Stimulated activated CD4-positive, alpha-beta T cell treated with anti-CD3 and anti-CD28 coated beads, Interleukin-15, amount 100 ng/mL, for 1 hour (primary cell): ENCODE data around the gene ELMOD1.

ENCODE experiments used
- DNase-seq, 2 donors: peaks; one replicate each; pipeline ENCODE4 v3.0.0-alpha.2; 2020; ENCODE audit warnings: low read depth in 1 of 2, low spot score in 1 of 2

The ELMOD1 gene

DNA sequence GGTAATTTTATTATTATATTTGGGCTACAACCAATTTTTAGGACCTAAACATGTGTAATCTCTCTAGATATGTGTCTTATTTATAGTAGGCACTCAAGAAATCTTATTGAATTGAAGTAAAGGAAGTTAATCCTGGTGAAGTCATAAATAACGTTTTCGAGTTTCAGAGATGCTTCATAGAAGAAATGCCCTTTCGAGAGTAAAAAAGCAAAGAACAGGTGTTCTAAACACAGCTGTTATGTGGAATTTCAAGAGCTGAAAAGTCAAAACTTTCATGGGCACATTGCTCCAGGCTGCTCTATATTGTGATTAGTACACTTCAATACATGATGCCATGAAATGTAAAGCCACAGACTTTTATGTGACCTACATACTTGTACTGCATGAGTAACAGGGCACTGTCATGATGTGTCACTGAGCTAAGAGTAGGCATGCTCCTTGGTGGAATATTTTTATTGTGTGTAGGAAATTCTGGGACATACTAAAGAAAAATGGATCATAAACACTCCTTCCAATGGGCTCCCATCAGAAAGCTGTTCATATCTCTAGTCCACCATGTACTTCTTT is 7.2 kb upstream of the ELMOD1 start:
- DNase-seq = no peak

DNA sequence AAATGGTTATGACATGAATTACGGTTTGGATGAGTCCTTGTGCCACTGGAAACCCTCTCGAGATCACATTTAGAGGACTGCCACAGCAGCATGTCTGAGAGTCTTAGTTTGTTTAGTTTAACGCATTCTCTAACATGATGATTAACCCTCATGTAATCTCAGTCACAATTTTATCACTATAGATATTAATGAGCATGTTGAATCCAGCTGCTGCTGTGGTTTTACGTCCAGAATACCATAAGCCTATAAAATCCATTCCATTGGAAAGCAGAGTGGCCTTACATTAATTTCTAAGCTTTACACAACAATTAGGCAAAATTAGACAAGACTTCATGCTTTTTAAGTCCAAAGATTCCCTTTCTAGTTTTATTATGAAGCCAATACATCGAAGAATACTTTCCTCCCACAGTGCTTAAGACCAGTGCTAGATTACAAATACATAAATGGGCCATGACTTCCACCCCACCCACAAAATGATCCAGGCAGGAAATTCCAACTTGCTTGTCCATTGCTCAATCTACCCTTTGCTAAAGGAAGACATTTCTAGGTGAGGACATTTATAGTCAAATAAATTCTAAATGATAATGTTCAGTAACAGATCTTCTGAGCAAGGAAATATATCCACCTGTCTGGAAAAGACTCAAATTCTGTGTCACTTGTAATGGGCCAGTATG is 3.5 kb upstream of the ELMOD1 start:
- DNase-seq = no peak

DNA sequence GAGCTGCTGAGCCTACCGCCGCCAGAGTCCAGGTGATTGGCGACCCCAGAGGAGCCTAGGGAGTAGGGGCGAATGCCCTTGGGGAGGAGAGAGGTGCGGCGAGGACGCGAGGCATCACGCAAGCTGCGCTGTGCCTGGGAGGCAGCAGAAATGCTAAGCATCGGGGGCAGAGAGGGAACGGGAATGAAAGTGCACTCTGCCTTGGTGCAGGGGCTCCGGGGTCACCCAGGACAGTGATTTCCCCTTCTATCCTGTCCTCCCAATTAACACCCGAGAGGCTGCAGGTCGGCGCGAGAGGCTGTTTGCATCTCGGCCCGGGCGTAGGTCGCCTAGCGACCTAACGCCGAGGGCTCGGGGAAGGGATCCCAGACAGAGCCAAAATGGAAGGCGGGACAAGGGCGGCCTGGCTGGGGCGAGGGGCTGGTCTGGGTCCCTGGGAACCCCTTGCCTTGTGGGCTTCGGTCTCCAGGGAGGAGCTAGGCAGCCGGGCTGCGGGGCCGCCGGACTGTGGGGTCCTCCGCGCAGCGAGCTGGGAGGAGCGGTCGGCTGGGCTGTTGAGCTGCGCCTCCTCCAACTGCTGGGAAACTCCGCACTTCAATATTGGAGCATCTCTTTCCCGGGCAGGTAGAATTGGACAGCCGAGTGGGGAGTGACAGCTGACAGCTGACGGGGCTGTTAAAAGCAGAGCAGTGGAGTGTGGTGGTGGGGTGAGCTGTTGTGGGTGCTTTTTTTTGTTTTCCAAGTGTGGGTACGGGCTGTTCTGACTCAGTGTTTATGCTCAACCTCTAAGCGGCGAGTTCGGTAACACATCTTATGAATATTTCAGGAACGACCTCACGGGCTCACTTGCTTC is 657 bp downstream of the ELMOD1 start:
- DNase-seq = peak in 1 of 2 donors; percentile 4

DNA sequence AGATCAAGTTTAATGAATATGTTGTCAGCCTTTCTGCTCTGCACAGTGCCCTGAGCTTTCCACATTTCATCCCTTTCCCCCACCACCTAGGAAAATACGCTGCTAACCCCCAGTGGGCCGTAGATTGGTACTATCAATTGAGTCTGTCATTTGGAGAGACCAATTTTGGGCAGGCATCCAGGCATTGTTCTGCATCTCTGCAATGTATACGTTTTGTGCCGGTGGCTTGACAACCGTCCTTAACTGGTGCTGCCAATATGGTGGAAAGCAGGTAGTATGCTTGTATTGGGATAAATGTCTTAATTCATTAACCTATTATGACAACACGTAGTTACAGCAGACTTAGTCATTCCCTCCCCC is 1.3 kb downstream of the ELMOD1 start:
- DNase-seq = no peak

DNA sequence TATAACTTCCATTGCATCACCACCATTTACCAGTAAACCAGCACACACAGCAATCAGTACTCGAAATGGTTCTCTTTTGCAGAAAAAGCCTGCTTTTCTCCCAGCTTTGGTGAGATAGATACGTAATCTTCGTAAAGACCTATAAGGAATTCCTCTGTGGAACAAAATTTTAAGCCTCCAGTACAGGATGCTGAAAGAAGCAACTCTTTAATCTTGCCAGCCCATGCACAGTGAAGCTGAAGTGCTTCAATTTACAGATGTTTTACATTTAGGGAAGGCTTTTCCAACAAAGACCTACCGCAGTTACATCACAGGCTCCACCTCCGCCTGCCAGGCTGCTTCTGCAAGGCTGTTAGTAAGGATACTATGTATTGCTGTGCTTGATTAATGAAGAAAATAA is 1.9 kb downstream of the ELMOD1 start:
- DNase-seq = no peak

DNA sequence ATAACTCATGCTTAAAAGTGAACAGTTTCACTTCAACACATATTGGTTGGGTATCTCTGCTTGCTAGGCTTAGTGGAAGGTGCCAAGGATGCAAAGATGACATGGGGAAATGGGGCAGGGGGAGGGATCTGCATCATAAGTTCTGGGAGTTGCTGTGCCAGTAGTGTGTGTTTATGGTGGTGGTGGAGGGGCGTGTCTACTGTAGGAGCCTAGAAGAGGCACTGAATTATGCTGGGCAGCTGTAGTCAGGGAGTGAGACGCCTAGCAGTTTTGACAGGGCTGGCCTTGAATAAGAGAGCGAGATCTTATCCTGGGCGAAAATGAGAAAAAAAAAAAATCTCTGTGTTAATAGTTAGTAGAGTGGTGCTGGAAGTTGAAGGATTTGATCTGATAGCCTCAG is 3.0 kb downstream of the ELMOD1 start:
- DNase-seq = no peak

DNA sequence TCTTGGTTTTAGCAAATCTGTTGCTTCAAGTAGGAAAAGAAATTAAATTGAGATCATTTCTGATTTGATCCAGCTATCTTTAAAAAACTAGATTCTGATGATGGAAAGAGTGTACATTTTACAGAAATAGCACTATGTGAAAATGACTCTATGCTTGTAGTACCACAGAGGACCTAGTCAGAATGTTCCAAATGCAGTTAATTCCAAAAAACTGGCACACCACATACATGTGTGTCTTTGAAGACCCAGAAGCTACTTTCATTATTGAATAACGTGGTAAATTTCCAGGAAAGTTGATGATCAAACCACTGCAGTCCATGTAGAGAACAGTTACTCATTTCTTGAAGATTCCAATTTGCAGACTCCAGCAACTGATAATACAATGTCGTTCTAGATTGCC is 3.8 kb downstream of the ELMOD1 start:
- DNase-seq = no peak

DNA sequence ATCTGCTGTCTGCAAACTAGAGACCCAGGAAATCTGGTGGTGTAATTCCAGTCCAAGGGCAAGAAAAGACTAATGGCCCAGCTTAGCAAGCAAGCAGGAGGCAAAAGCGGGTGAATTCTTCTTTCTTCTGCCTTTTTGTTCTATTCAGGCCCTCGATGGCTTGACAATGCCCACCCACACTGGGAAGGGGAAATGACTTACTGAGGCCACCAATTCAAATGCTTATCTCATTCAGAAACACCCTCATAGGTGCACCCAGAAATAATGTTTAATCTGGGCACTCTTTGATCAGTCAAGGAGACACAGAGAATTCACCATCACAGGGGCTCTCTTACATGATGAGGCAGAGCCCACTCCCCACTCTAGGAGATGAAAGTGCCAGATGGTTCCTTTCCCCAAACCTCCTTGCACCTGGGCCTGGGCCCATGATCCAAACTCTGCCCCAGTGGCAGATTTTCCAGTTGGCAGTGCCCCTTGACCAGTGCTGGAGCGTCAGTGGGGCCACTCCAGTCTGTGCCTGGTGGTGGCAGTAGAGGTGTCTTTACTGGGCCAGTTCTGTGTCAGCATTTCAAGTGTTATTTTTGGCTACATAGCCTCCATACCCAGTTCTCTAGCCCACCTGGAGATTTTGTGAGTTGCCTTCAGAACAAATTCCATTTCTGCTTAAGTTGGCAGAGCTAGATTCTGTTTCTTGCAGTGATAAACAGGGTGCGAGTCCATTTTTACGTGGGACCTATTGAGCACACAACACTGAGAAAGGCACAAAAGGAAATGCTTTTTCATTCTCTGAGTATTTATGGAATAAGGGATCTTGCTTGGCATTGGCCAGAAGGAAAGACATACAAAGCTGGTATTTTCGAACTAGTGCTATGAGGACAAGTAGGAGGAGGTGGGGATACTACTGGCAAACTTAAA is 7.5 kb downstream of the ELMOD1 start:
- no peak for DNase-seq

DNA sequence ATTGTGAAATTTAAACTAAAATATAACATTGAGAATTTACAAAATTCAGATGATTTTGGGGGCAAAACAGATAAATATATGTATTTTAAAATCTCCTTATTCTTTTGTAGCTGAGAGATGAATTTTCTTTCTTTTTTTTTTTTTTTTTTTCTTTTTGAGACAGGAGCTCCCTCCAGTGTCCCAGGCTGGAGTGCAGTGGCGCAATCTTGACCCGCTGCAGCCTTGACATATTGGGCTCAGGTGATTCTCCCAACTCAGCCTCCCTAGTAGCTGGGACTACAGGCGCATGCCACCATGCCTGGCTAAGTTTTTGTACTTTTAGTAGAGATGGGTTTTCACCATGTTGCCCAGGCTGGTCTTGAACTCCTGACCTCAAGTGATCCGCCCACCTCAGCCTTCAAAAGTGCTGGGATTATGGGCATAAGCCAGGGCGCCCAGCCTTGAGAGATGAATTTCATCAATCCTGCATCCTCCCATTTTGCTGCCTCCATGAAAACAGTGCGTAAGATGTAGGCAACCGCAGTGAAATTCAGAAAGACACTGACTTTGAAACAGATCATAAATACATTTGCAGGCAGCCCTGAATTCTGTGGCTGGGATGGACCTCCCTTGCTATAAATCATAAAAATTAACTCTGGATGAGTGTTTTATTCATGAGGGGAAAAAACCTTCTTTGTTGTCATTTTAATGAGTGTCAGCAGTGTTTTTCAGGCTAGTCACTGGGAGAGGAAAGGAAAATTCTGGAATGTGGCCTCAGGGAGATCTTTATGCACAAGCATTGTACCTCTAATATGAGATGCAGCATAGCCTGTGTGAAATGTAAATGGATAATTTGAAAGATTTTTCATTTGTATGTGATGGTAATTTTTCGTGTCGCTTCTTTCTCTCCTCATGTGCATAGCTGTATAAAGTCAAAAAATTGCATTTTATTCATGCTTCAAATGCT is 14.4 kb downstream of the ELMOD1 start:
- no peak for DNase-seq

DNA sequence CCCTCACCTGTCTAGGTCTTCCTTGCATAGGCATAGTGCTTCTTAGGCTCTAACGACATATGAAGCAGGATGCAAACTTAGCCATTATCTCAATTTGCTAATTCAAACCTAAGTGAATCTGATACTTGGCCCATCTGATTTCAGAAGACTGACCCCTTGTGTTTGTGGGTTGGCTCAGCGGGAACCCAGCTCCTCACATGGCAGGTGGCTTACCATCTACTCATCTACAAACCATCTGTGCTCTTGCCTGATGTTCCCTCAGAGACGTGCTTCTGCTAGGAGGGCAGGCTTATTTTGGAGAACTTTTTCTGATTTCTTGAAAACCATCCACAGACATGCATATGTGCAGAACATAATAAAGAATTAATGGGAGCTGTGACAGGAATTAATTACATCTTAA is 15.2 kb downstream of the ELMOD1 start:
- no peak for DNase-seq

DNA sequence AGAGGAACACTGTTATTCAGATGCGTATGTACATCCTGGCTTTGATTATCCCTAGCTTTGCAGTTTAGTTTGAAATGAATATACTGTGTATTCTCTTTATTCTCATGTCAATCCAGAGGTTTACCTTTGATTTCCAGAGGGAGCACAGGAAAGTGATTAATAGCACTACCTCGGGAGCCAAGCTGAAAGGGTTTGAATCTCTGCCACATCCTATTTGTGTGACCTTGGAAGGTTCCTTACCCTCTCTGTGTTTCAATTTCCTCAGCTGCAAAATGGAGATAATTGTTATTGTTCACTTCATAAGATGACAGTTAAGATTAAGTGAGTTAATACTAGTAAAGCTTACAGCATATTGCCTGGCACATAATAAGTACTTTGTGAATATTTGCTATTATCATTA is 17.9 kb downstream of the ELMOD1 start:
- DNase-seq = no peak

DNA sequence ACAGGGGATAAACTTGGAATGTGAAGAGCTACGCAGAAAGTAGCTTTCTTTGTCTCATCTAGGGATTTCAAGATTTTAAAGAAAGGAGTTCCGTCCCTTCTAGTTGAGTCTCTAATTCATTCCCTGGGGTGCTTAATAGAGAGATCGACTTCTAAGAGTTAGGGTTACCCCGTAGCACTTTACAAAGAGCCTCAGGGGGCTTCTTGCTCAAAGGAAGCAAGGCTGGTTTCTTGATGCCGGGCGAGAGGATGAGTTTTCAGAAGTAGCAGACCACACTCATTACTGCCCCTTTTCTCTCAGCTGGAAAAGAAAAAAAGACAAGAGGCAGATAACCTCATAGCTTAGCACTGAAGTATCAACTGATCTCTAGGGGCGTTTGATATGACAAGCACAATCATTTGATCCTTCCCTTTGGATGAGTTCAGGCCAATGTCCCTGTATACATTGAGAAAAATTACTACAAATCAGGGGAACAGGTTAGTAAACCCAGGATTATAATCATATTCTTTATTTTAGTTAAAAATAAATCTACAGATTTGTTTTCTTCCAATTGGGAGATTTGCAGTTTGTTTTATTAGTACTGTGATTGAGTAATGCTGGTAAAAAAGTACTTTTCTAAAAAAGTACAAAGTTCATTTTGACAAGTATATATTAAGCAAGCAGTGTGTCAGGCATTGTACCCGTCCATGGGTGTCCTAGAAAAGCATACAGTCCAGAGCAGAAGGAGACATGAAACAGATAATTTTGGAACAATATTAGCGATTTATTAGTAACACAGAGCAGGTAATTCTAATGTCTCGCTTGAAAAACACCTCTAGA is 18.7 kb downstream of the ELMOD1 start:
- no peak for DNase-seq

DNA sequence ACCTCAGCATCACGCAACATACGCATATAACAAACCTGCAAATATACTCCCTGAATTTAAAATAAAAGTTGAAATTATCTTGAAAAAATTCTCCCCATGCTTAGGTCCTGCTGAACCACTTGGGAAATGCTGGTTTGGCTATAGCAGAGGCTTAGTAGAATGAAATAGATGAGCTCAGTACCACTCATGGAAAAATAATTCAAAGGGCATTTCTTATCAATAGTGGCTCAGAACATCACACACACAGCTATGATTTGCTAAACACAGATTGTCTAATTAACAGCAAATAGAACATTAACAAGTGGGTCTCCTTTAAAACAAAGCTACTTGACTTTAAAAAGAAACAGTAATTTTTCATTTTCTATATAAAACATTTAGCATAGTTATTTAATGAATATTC is 21.5 kb downstream of the ELMOD1 start:
- DNase-seq = no peak

DNA sequence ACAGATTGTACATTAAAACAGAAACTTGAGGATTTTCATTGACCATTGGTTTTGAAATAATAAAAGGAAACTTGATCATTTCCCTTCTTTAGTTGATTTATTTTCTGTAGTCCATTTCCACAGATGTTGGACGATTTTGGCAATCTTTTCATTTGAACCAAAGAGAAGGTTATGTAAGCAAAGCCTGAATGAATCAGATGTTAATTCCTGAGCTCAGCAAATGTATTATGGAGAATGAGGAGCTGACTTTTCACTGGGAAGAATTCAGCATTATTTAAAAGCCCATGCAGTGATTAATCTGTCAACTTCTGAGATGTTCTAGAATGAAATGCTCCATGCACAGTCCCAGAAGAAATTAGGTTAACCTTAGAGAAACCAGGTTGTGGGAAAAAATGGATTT is 29.0 kb downstream of the ELMOD1 start:
- DNase-seq = no peak

DNA sequence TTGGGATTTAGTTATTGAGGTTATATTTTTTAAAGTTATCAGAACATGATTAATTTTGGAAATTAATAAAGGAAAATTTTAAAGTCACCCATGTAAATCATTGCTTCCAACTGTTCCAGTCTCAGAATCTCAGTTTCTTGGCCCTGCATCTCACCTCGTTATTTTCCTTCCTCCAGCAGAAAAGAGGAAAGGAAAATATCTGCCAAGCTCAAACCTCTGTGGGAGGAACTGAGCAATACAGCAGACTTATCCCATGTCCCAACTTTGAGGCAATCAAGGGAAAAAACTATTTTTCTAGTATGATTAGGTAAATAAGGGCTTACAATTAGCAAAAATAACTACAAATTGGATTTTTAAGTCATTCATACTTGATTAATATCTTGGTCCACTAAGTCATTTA is 30.1 kb downstream of the ELMOD1 start:
- DNase-seq = no peak

DNA sequence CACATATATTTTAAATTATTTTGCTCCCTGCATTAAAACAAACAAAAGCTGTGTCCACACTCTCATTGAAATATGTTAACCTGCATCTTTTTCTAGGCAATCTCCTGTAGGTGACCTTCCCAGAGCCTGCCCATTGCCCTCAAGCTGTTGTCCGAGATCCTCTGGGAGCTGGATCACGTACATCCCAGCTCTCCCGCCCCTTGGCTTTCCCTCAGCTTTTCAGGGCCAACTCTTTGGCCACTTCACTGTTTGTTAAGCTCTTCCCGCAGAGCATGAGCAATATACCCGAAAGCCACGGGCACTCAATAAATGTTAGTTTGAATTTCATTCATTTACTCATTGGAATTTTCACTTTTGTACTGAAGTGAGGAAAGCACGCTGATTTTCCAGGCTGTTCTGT is 32.2 kb downstream of the ELMOD1 start:
- no peak for DNase-seq

DNA sequence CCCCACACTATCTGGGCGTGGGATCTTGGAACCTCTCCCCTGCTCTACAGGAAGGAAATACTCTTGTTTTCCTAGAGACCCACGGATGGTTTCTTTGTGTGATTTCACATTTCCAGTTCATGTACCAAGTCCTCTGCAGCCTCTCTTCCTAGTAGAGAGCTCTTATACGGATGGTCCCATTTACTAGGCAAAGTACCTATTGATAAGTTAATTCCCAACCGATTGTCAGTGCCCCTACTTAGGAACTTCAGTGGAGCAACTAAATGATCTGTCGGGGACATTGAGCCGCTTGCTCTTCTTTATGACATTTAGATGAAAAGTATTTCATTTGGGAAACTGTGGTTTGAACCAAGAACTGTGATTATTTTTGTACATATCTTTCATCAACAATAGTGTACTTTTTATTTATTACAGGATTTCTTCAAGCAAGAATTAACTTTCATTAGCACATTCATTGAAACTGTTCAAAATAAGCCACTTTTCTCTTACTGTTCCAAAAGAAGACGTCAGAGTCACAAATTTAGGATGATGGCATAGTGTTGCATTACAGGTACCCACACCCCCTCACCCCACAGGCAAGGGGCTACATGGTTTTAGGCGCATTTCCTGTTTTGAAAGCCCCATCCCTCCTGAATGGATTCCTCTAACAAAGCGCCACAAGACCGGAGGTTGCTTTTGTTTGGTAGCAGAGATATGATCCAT is 34.2 kb downstream of the ELMOD1 start:
- no peak for DNase-seq

DNA sequence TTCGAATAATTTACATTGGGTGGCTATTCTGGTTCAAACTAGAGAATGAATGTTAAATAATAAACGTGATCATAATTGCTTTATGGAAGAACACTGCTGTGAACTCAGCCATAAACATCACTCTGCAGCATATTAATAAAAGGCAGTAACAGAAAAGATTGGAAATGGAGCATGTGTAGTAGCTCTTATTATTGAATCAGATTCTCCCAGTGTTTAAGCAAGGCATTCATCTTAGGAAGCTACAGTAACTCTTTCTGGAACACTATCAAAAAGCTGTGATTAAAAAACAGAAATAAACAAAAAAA is 34.7 kb downstream of the ELMOD1 start:
- no peak for DNase-seq

DNA sequence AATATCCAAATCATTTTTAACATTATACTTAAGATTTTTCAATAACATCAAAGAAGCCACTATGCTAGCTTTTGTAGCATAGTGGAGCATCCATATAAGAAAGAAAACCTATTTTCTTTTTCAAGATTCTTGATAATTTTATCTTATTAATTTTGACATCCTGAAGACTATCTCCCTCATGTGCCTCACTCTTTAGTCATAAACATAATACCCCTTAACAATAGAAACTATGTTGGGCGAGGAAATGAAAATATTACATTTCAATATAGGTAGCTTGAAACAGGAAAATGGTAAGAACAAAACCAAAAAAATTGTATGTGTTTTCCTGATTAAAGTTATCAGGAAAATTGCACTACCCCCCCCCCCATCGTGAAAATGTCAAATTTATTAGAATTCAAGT is 40.1 kb downstream of the ELMOD1 start:
- DNase-seq = no peak
